GM19025 (cell line): ENCODE data around the gene DAND5.

Source experiments
- ATAC-seq: cut with Tn5 transposase; IDR thresholded peaks from one replicate; pipeline ENCODE4 v1.9.1; 2021; ENCODE audit warnings: mild to moderate bottlenecking, low read depth, moderate library complexity; ENCODE audit not compliant: unreplicated experiment

DAND5 gene

GRCh38 chr19:12991296-12991695 lies 21.9 kb downstream of the DAND5 start:
- no peak for ATAC-seq

DNA sequence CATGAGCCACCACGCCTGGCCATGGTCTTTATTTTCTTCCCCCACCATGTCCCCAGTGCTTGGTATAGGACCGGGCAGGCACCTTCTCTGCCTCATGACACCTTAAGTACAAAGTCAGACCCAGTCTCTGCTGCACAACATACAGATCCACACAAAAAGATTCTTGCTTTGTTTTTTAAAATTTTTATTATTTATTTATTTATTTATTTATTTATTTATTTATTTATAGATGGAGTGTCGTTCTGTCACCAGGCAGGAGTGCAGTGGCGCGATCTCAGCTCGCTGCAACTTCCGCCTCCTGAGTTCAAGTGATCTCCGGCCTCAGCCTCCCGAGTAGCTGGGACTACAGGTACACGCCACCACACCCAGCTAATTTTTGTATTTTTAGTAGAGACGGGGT lies 23.4 kb downstream of the DAND5 start:
- ATAC-seq: no peak

DNA sequence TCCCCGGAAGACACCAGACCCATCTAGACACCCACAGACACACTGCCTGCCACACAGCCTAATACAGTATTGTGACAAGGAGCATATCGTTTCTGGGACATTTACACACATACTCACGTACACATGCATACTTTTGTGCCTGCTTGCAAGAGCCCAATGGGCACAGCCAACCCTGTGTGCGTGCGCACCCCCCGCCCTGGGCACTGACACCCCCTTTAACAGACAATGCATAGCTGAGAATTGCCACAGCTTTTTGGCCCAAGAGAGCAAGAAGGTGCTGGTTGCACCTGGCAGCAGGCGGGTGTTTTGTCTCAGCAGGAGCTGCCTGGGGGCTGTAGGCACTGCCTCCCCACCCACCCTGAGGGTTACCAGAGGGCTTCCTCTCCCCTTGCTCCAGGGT lies 24.2 kb downstream of the DAND5 start:
- ATAC-seq: no peak

- ATAC-seq: no peak
These were observed 25.6 kb downstream of the DAND5 start, which contains the start of gene NFIX for GRCh38 chr19:12994701-12995595. Gene NFIX (plus strand): TSS chr19:12995475. CDS start chr19:12995838, 363 bp downstream.

DNA sequence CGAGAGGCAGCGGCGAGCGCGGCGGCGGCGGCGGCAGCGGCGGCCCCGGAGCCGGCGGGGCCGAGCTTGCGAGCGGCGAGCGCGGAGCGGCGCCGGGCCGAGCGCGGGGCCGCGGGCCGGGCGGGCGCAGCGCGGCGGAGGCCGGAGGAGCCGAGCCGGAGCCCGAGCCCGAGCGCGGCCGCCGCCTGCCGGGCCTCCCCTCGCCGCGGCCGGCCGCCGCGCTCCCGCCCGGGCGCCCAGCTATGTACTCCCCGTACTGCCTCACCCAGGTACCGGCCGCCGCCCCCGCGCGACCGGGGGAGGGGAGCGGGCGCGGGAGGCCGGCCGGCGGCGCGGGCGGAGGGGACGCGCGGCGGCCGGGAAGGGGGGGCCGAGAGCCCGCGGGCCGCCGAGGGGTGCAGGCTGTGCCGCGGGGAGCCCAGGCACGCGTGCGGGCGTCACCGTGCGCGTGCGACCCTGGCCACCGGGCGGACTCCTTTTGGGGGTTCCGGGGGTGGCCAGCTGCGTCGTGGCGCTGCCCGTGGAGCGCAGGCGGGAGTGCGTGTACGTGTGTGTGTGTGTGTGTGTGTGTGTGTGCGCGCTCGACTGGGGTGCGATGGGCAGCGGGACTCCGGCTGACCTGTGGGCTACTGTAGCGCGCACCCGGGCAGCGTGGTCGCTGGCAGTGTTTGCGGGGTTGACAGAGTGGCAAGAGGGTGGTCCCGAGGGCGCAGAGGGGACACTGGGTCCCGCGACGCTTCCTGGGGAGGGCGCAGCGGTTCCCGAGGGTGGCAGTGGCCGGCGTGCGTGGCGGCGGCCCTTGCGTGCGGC lies 26.4 kb downstream of the DAND5 start:
- ATAC-seq: no peak

DNA sequence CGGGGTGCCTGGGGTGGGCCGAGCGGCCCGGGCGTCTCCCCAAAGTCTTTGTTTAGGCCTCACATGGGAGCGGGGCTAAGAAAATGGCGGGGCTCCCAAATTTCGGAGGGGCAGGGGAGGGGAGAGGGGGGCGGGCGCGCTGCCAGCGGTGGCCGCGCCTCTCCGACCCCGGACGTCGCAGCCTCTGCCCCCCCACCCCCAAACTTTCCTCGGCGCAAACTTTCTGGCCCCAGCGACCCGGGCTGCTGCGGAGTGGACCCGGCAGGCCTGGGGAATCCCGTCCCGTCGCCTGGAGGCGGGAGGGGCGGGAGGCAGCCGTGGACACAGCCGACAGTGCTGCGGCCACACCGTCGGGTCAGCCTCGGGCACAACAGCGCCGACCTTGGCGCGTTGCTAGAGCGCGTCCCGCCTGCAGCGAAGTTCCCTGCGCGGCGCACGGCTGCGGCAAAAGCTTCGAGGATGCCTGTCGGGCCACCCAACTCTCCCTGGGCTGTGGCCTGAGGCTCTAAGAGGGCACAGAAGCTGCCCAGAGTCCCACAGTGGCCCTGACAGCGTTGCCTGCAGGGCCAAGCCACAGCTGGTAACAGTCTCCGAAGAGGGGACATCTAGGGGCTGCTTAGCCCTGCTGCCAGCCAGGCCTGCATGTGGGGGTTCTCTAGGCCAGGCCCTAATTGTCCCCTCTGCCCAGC lies 27.2 kb downstream of the DAND5 start:
- no peak for ATAC-seq

DNA sequence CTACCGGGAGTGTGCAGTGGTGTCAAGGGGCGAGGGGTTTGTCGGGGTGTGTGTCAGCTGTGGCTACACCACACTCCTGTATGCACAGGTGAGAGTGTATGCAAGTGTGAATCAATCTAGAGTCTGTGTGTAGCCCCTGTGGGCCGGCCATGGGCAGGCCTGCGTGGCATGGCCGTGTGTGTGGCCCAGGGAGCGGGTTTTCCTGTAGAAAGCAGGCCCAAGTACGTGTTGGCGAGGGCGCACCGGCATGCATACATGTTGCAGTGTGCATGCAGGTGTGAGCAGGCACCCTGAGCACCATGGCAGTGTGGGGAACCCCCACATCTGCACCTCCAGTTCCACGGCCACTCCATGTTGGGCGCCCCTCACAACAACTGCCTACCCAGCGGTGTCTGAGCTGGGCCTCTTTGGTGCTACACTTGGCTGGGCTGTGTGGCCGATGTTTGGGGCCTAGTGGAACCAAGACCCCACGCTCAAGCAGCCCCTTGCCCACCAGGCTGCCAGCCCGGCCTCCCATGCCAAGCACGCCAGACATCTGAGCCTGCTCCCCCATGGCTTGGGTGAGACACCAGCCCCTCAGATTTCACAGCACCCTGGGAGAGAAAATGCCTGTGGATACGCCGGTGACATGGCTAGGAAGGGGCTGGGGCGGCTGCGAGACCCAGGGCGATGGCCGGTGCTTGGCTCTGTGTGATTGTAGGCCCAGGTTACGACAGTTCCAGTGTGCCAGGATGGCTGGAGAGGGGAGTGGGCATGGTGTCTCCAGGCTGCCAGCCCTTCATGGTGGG lies 28.0 kb downstream of the DAND5 start:
- no peak for ATAC-seq

GRCh38 chr19:12997967-12998940 lies 28.9 kb downstream of the DAND5 start:
- ATAC-seq: no peak

DNA sequence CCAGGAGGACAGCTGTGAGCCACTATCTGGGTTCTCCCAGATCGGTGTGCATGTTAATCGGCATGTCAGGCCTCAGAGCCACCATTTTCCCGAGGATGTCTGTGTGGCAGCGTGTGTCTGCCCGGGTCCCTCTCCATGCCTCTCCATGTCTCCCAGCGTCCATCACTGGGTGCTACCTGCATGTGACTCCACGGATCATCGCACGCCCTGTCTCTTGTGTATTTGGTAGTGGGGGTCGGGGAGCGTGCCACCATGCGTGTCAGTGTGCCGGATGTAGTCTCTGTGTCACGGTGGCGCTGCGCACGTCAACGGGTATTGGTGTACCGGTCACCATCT lies 31.8 kb downstream of the DAND5 start:
- no peak for ATAC-seq

DNA sequence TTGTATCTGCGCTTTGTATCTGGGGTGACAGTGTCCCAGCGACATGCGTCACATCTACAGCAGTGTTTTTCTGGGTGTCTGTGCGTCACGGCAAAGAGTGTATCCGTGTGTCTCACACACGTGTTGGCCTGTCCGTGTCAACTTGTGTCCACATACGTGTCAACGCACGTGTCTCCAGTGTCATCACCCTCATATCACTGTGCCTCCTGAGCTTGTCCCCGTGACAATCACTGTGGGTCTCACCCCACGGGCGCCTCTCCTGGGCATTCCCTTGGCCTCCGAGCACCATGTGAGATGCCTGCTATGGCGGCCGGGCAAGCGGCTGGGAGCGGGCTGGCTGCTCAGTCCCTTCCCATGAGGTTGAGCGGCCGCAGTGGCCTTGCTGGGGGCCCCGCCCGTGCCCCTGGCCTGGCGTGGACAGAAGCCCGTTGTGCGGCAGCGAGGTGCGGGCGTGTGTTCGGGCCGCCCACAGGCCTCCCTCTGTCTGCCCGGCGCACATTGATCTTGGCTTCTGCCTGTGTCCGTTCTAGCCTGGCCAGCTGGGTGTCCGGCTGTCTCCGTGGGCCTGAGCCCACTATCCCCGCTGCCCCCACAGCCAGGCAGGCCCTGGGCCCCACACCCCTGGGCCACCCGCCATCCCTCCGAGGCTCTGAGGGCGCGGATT lies 32.3 kb downstream of the DAND5 start:
- ATAC-seq: no peak

- no peak for ATAC-seq
These were observed 33.0 kb downstream of the DAND5 start for GRCh38 chr19:13002166-13002898.

- ATAC-seq: no peak
These were observed 33.7 kb downstream of the DAND5 start for GRCh38 chr19:13003081-13003480.

GRCh38 chr19:13004273-13004672 lies 34.9 kb downstream of the DAND5 start:
- ATAC-seq: no peak

- no peak for ATAC-seq
These were observed 35.9 kb downstream of the DAND5 start for GRCh38 chr19:13005253-13005652.

DNA sequence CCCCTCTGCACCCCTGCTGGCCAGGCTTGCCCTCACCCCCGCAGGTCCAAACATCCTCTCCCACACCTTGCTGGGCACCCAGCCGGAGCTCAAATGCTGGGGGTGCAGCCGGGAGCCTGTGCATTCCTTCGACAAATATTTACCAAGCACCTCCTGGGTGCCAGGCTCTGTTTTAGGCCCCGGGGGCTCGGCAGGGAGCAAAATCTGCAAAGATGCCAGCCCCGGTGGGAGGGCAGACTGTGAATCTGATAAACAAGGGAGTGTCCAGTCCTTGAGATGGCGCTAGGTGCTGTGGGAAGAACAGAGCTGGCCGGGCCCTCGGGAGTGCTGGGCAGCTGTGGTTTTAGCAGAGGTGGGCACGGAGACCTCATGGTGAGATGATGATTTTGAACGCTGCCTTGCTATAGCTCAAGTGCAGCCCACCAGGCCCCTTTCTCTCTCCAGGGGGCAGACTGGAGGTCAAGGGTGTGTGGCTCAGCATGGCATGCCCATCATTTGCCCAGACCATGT lies 36.5 kb downstream of the DAND5 start:
- ATAC-seq: no peak

DNA sequence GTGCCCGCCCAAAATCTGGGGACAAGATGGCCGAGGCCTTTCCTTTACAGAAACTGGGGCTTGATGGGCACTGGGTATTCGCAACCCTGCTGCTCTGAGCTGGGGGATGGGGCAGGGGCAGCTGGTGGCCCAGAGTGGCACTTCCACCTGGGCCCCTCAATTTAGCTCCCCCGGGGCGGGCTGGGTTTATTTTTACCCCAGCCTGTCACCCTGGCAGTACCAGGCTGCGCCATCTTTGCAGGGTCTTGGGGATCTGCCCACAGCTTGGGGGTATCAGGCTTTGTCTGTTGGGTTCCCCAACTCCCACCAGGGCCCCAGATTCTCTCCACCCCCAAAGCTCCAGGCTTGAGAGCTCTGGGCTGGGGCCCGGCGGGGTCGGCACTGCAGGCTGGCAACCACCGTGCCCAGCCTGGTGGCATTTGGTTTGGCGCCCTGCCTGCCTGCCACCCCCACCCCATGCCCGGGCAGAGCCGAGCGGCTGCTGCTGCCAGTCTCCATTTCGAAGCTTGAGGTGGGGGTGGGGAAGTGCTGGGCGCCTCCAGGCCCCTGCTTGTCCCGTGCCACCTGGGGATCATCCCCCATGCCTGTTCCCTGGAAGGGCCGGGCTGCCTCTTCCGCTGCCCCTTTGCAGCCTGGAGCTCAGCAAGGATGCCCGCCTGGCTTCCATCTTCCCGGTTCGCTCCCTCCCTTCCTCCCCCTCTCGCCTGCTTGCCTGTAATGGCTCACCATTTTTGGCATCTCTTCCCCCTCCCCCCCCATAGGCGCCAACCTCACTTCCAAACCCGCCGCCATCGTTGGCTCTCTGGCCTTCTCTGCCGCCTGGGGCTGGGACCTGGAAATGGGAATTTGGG lies 37.3 kb downstream of the DAND5 start:
- ATAC-seq: no peak
